Measurements from ENCODE around the gene EEF2KMT. TPM values are rescaled to one million over a fixed set of nuclear protein-coding genes. Genes with fewer than 3 reads are reported as not detected.
"Not testable (repeated sequence)": the region's sequence is repeated elsewhere in the genome, so short reads cannot be mapped to it uniquely, and the experiment has no call there.

Gene EEF2KMT
- polyA plus RNA-seq, 1 donor from 2014 or later, result 18.2 TPM

GRCh38 chr16:5099174-5099573 lies 1.6 kb upstream of the EEF2KMT start:
- not testable (repeated sequence) for H3K4me1 Mint-ChIP-seq, H3K36me3 Mint-ChIP-seq, H3K9me3 Mint-ChIP-seq, H3K27me3 Mint-ChIP-seq, H3K27ac Mint-ChIP-seq
- peak overlapping the region in 3 of 4 donors; percentile 87 to 97 (median 94) for H3K4me3 Mint-ChIP-seq

GRCh38 chr16:5098221-5099159 lies 895 bp upstream of the EEF2KMT start:
- not testable (repeated sequence) for H3K27me3 Mint-ChIP-seq

GRCh38 chr16:5097061-5097469 lies 530 bp downstream of the EEF2KMT start:
- Mint-ChIP-seq H3K4me3 (peak overlapping the region; percentile 87 to 95 (median 94)), H3K27ac (peak overlapping the region; percentile 84 to 92 (median 85)), H3K4me1 (peaks cover 5 to 11% (median 6%) of the 10 kb centered on the region in 3 donors)
- not testable (repeated sequence) for H3K27me3 Mint-ChIP-seq, H3K9me3 Mint-ChIP-seq, H3K36me3 Mint-ChIP-seq

More at GRCh38 chr16:5098221-5099159, 895 bp upstream of the EEF2KMT start:
- peak overlapping the region; percentile 87 to 99 (median 96) for H3K4me3 Mint-ChIP-seq
- H3K27ac Mint-ChIP-seq, result peak overlapping the region; percentile 79 to 98 (median 92)
- not testable (repeated sequence) for H3K9me3 Mint-ChIP-seq, H3K36me3 Mint-ChIP-seq, H3K4me1 Mint-ChIP-seq

GRCh38 chr16:5096437-5097060 lies 1.0 kb downstream of the EEF2KMT start:
- Mint-ChIP-seq H3K27ac (peak overlapping the region; percentile 84 to 92 (median 85)), H3K4me1 (peaks cover 5 to 12% (median 6%) of the 10 kb centered on the region in 3 donors), H3K4me3 (peak overlapping the region; percentile 87 to 95 (median 94))
- H3K27me3 Mint-ChIP-seq, H3K9me3 Mint-ChIP-seq, H3K36me3 Mint-ChIP-seq: not testable (repeated sequence)

DNA sequence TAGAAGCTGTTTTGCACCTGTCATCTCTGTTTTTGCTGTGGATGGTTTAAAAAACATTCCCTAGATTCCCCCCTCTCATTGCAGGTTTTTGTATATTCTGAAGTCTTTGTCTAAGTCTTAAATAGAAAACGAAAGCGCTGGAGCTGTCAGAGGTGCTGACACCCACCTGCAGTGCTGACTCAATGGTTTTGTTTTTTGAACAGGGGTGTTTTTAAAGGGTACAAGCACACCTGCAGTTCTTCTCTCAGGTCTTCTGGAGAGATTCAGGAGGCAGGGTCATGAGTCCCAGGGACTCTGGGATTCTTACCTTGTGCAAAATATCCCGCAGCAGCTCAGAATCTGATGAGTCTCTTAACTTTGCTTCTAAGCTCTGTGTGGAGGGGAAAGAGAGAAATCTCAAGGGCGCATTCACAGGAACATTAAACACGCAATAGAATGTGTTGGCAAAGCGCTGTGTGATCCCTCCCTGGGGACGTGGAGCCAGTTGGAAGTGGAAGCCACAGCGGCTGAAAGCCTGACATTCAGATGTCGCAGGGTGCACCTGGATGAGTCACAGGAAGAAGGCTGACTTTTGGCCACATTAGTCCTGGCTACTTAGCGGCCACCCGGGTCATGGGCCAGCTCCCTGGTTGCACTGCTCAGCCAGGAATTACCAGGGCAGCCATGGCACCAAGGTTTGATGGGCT lies 2.3 kb downstream of the EEF2KMT start:
- H3K36me3 Mint-ChIP-seq, H3K9me3 Mint-ChIP-seq, H3K27me3 Mint-ChIP-seq: not testable (repeated sequence)
- Mint-ChIP-seq H3K4me1 (peaks cover 5 to 12% (median 6%) of the 10 kb centered on the region in 3 donors), H3K4me3 (peak overlapping the region in 1 of 4 donors; percentile 75), H3K27ac (peak overlapping the region in 1 of 3 donors; percentile 28)

- H3K27me3 Mint-ChIP-seq, H3K9me3 Mint-ChIP-seq, H3K36me3 Mint-ChIP-seq, H3K27ac Mint-ChIP-seq: not testable (repeated sequence)
- Mint-ChIP-seq H3K4me3 (peak overlapping the region in 1 of 4 donors; percentile 23), H3K4me1 (peaks cover 5 to 12% (median 6%) of the 10 kb centered on the region in 3 donors)
These were observed 3.8 kb downstream of the EEF2KMT start for GRCh38 chr16:5093746-5094145.

DNA sequence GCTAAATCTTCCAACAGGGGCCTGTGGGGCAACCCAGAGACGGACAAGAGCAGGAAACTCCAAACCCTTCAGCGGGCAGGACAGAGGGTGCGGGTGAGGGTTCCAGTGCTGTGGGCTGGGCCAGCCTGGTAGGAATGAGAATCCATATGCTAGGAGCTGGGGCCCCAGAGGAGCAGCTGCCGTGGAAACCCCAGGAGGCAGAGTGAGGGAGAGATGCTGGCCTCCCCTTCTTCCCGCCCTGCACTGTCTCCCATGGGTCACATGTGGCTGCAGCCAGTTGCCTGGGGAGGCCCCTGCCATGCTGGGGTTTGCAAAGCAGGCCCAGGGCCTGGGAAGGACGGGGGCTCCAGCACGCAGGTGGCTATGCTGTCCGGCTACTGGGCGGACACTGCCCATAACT lies 4.5 kb downstream of the EEF2KMT start:
- H3K4me3 Mint-ChIP-seq, H3K27me3 Mint-ChIP-seq, H3K36me3 Mint-ChIP-seq, H3K27ac Mint-ChIP-seq, H3K9me3 Mint-ChIP-seq: not testable (repeated sequence)
- peaks cover 5 to 12% (median 6%) of the 10 kb centered on the region in 3 donors for H3K4me1 Mint-ChIP-seq

- not testable (repeated sequence) for H3K27ac Mint-ChIP-seq, H3K4me1 Mint-ChIP-seq, H3K9me3 Mint-ChIP-seq, H3K4me3 Mint-ChIP-seq, H3K36me3 Mint-ChIP-seq, H3K27me3 Mint-ChIP-seq
These were observed 7.0 kb downstream of the EEF2KMT start for GRCh38 chr16:5090592-5090991.

DNA sequence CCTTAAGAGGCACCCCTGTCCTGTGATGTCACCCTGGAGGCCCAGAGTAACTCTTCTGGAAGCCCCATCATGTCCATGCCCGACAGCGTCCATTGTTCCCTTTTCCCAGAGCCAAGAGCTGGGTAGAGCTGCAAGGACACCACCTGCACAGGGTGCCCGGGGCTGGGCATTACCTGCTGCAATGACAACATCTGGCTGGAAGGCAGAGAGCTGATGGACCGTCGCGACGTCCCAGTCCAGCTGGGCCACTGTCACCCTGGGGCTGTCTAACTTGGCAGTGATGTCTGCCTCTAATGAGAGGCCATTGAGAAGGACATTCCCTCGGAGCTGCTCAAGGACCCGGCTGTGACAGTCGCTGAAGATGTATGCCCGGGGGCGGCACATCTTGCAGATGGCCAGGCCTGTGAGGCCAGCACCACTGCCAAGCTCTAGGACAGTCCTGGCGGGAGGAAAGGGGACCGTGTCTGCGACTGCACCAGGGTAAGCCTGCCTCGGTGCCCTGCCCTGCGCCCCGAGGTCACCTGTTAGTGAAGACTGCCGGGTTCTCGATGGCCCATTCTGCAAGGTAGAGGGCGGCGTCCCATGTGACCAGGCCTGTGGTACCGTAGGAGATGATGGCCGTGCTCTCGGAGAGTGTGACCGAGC lies 7.6 kb downstream of the EEF2KMT start:
- not testable (repeated sequence) for H3K4me3 Mint-ChIP-seq, H3K36me3 Mint-ChIP-seq, H3K9me3 Mint-ChIP-seq, H3K27me3 Mint-ChIP-seq, H3K4me1 Mint-ChIP-seq
- H3K27ac Mint-ChIP-seq, result peak overlapping the region in 1 of 3 donors; percentile 35

- not testable (repeated sequence) for H3K27ac Mint-ChIP-seq, H3K4me1 Mint-ChIP-seq, H3K27me3 Mint-ChIP-seq, H3K9me3 Mint-ChIP-seq, H3K36me3 Mint-ChIP-seq, H3K4me3 Mint-ChIP-seq
These were observed 8.7 kb downstream of the EEF2KMT start for GRCh38 chr16:5088936-5089335.

DNA sequence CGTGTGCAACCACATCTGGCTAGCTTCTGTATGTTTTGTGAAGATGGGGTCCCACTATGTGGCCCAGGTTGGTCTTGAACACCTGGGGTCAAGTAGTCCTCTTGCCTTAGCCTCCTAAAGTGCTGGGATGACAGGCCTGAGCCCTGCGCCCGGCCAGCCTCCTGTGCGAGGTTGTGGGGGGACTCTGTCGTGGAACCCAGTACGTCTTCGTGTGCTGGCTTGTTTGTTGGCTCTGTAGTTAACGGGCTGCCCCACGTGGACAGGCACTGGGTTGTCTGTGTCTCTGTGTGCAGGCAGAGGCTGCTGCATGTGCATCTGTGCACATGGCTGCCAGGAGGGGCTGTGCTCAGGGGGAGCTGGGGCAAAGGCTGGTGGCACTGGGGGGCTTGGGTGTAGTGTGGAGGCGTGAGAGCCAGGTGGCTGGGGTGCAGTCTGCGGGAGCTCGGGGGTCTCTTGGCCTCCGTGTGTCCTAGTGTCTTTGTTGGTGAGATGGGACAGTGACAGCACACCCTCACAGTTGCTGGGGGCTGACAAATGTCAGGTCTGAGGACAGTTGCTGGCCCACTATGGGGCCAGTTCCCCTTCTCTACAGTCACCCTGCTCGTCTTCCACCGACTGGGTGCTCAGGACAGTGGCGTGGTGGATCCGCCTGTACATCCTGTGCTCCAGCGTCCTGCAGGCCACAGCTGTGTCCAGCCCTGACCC lies 9.4 kb downstream of the EEF2KMT start:
- not testable (repeated sequence) for H3K4me3 Mint-ChIP-seq, H3K27ac Mint-ChIP-seq, H3K36me3 Mint-ChIP-seq, H3K4me1 Mint-ChIP-seq, H3K9me3 Mint-ChIP-seq, H3K27me3 Mint-ChIP-seq

DNA sequence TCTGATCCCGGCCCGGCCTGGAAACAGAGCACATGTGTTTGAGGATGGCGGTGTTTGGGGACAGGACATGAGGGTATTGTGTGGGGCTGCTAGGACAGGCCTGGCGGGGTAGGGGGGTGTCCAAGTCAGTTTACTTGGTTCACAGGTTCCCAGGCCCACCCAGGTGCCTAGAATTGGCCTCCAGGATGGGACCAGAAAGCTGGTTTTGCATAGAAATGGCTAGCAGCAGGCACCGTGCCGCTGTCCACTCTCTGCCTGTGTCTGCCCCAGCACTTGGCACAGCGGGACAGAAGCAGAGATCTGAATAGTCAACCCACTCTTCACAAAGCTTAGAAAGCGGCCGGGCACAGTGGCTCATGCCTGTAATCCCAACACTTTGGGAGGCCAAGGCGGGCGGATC lies 11.9 kb downstream of the EEF2KMT start:
- not testable (repeated sequence) for H3K27ac Mint-ChIP-seq, H3K9me3 Mint-ChIP-seq, H3K4me1 Mint-ChIP-seq, H3K27me3 Mint-ChIP-seq, H3K4me3 Mint-ChIP-seq, H3K36me3 Mint-ChIP-seq

- H3K4me3 Mint-ChIP-seq, H3K36me3 Mint-ChIP-seq, H3K4me1 Mint-ChIP-seq, H3K27me3 Mint-ChIP-seq, H3K9me3 Mint-ChIP-seq: not testable (repeated sequence)
- peak overlapping the region in 1 of 3 donors; percentile 59 for H3K27ac Mint-ChIP-seq
These were observed 12.8 kb downstream of the EEF2KMT start for GRCh38 chr16:5084802-5085201.

DNA sequence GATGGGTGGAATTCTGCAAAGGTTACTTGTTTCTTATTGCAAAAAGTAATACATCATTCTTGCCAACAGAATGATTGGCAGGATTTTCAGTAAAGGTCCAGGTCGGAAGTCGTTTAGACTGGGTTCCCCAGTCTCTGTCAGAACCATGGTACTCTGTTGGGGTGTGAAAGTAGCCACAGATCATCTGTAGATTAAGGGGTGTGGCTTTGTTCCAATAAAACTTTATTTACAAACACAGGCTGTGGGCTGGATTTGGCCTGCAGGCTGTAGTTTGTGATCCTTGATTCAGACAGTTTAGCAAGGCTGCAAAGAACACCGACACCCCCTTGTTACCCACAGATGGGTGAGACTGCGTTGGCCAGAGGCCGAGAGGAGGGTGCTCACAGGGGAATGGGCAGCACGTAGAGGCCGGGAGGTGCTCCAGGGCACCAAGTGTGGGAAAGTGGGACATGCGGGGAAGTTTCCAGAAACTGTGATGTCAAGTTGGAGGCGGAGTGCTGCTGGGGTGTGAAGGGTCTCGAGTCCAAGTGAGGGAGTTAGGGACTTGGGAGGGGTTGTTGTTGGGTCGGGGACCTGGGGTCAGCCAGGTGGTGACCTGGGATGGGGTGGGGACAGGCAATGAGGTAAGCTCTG lies 13.4 kb downstream of the EEF2KMT start:
- not testable (repeated sequence) for H3K4me1 Mint-ChIP-seq, H3K27me3 Mint-ChIP-seq, H3K9me3 Mint-ChIP-seq, H3K36me3 Mint-ChIP-seq, H3K4me3 Mint-ChIP-seq
- H3K27ac Mint-ChIP-seq, result peak overlapping the region in 1 of 3 donors; percentile 80

Measured in IgD-negative memory B cell (primary cell).